Measurements from ENCODE around the gene THNSL1.

GRCh38 chr10:25014579-25014978 lies 1.8 kb upstream of the THNSL1 start:
- no peak for TF ChIP-seq MYC (IDR thresholded peaks at IDR 0.05; ENCODE audit: low read depth, low read length)
- no peak for TF ChIP-seq POLR2A (IDR thresholded peaks at IDR 0.05; ENCODE audit: extremely low read depth, insufficient read length)
